HepG2 (cell line): ENCODE results near the gene IFIT1B. TPM values are rescaled to one million over a fixed set of nuclear protein-coding genes. Genes with fewer than 3 reads are reported as not detected.
A peak's percentile ranks its signal among the peaks of the same experiment; 100 is the strongest.

Experiments
- AGO2 ChIP-seq: fragments of 200-400 bp; formaldehyde crosslinking; optimal IDR thresholded peaks from 2 replicates; pipeline ENCODE3; 2017; ENCODE audit warnings: mild to moderate bottlenecking, low read depth, low read length, moderate library complexity
- ATRX ChIP-seq: sonication (generic); formaldehyde crosslinking; IDR thresholded peaks from 2 replicates; pipeline ENCODE4 v1.4.0; 2020; ENCODE audit warnings: missing genetic modification reagents, borderline replicate concordance
- BRCA1 ChIP-seq: sonication (generic); formaldehyde crosslinking; IDR thresholded peaks from 2 replicates; pipeline ENCODE4 v1.4.0; 2020; ENCODE audit warnings: missing genetic modification reagents
- FOSL2 ChIP-seq: sonication (generic); formaldehyde crosslinking; IDR thresholded peaks from 2 replicates; pipeline ENCODE4 v1.4.0; 2020; ENCODE audit warnings: missing genetic modification reagents
- GFI1 ChIP-seq: sonication (generic); formaldehyde crosslinking; IDR thresholded peaks from 2 replicates; pipeline ENCODE4 v1.5.0; 2020; ENCODE audit warnings: missing genetic modification reagents, mild to moderate bottlenecking, borderline replicate concordance
- MTA3 ChIP-seq: sonication (generic); formaldehyde crosslinking; IDR thresholded peaks from 2 replicates; pipeline ENCODE4 v1.4.0; 2020; ENCODE audit warnings: missing genetic modification reagents
- NFYC ChIP-seq: IDR thresholded peaks from 2 replicates; pipeline ENCODE4 v1.6.1; 2016; ENCODE audit warnings: missing genetic modification reagents, missing compliant biosample characterization
- RAD21 ChIP-seq: fragments of 450-650 bp; formaldehyde crosslinking; IDR thresholded peaks from 2 replicates; pipeline ENCODE4 v1.5.0; 2020; ENCODE audit warnings: mild to moderate bottlenecking
- RBAK ChIP-seq: sonication (generic); formaldehyde crosslinking; IDR thresholded peaks from 2 replicates; pipeline ENCODE4 v1.5.1; 2020; ENCODE audit warnings: mild to moderate bottlenecking, missing genetic modification reagents
- THAP11 ChIP-seq: IDR thresholded peaks from 2 replicates; pipeline ENCODE4 v1.6.1; 2016; ENCODE audit warnings: missing biosample characterization, missing genetic modification reagents
- U2AF2 ChIP-seq: fragments of 200-400 bp; formaldehyde crosslinking; IDR thresholded peaks from 2 replicates; pipeline ENCODE4 v1.6.1; 2017; ENCODE audit warnings: low read depth, mild to moderate bottlenecking, low read length
- ZBTB40 ChIP-seq, 2 experiments: fragments of 450-650 bp in 1 of 2; sonication (generic) in 1 of 2; formaldehyde crosslinking in 1 of 2; IDR thresholded peaks; 2 replicates each; pipeline versions ENCODE4 v1.6.1 to v1.8.0; 2016 to 2022; ENCODE audit warnings: antibody characterized with exemption in 1 of 2, mild to moderate bottlenecking in 1 of 2, missing genetic modification reagents in 1 of 2
- ZNF180 ChIP-seq: sonication (generic); formaldehyde crosslinking; IDR thresholded peaks from 2 replicates; pipeline ENCODE4 v1.4.0; 2020; ENCODE audit warnings: low read depth, missing genetic modification reagents, borderline replicate concordance
- ZNF33A ChIP-seq: sonication (generic); formaldehyde crosslinking; IDR thresholded peaks from 2 replicates; pipeline ENCODE4 v1.5.1; 2020; ENCODE audit warnings: missing genetic modification reagents, mild to moderate bottlenecking, moderate library complexity, borderline replicate concordance
- ZNF441 ChIP-seq: sonication (generic); formaldehyde crosslinking; IDR thresholded peaks from 2 replicates; pipeline ENCODE4 v1.7.0; 2021; ENCODE audit warnings: missing genetic modification reagents, borderline replicate concordance
- ZNF576 ChIP-seq: sonication (generic); formaldehyde crosslinking; IDR thresholded peaks from 2 replicates; pipeline ENCODE4 v1.4.0; 2020; ENCODE audit warnings: mild to moderate bottlenecking, missing genetic modification reagents
- ZNF749 ChIP-seq: sonication (generic); formaldehyde crosslinking; IDR thresholded peaks from 2 replicates; pipeline ENCODE4 v1.8.0; 2022; ENCODE audit warnings: mild to moderate bottlenecking, missing genetic modification reagents, moderate library complexity, borderline replicate concordance
- ZXDC ChIP-seq: sonication (generic); formaldehyde crosslinking; IDR thresholded peaks from 2 replicates; pipeline ENCODE4 v1.5.0; 2020; ENCODE audit warnings: mild to moderate bottlenecking, missing genetic modification reagents
- polyA plus RNA-seq, 8 experiments: library from polyadenylated mRNA; depleted of rRNA in 3 of 8; stranded (reverse) in 7 of 8; unstranded in 1 of 8; fragments of >200 nt; fragmentation: Illumina TruSeq in 4 of 8; extraction: Trizol in 4 of 8; gene quantifications; 2 replicates each; pipeline versions ENCODE4 v1.2.1 to v1.2.3, GENCODE V29; 2011 to 2016; ENCODE audit warnings: low read depth in 4 of 8, missing spikeins in 1 of 8, mixed read lengths in 1 of 8; ENCODE audit not compliant: insufficient read depth in 1 of 8
- total RNA-seq, 5 experiments: library from RNA; depleted of rRNA; stranded (reverse); fragments of >200 nt; fragmentation: Illumina TruSeq; extraction: Trizol; gene quantifications; 2 replicates each; pipeline ENCODE4 v1.2.3, GENCODE V29; 2016; ENCODE audit warnings: low read depth in 1 of 5

The IFIT1B gene
- total and polyA plus RNA-seq, 2 of the 13 experiments (the other 11 are each of a cell fraction or from before 2014, with no cell fraction given): not detected

- peak; percentile 76 for TF ChIP-seq FOSL2 (CRISPR knock-in tag)
- no peak for TF ChIP-seq ZXDC
- TF ChIP-seq GFI1: peak; percentile 79
- TF ChIP-seq ZNF33A (CRISPR knock-in tag): no peak
- TF ChIP-seq ZNF576 (CRISPR knock-in tag): no peak
- no peak for TF ChIP-seq MTA3 (CRISPR knock-in tag)
- no peak for TF ChIP-seq RBAK (CRISPR knock-in tag)
- no peak for TF ChIP-seq ZNF180 (CRISPR knock-in tag)
- TF ChIP-seq ZNF441: no peak
- TF ChIP-seq ZBTB40 (IDR thresholded peaks at IDR 0.05): no peak
- TF ChIP-seq ZBTB40 (CRISPR knock-in tag; IDR thresholded peaks at IDR 0.05): no peak; the same call in 1 of the 2 replicates
- peak; percentile 69 for TF ChIP-seq THAP11
- TF ChIP-seq ZNF749 (CRISPR knock-in tag): no peak
- no peak for TF ChIP-seq NFYC
- TF ChIP-seq U2AF2: no peak
- no peak for TF ChIP-seq ATRX (CRISPR knock-in tag)
- TF ChIP-seq RAD21 (CRISPR knock-in tag): no peak
- no peak for TF ChIP-seq BRCA1 (CRISPR knock-in tag)
- no peak for TF ChIP-seq AGO2
These were observed 3.7 kb upstream of the IFIT1B start (continued) for GRCh38 chr10:89373916-89374711.
